ENCODE results near the gene HJURP.

HJURP gene

DNA sequence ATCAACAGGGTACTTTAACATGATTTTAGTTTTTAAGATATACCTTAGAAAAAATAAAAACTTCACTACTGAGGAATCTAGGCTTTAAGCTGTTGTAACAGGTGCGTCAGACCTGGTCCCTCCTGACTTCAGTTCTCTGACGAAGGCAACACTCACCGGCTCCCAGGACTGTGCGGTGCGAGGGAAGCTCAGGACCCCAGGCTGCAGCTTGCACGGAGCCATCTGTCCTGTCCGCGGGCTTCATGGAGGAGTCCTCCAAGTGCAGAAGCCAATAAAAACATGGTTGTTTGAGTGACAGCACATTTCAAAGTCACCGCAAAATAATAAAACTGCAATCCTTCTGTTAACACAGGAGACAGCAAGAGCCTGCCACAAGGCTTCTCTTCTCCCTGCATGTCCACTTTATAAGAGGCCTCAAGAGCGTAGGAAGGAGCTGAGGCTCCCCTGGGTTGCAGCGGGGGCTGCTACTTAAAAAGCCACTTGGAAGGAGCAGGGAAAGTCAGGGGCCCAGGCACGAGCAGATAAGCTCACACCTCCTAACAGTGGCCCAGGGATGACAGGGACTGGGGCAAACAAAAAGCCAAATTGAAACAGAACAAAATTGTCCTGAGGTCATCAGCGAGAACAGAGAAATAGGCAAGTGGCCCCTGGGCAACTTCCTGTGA lies 4.6 kb downstream of the HJURP start:
- WGBS, 2 experiments (ENCODE audit: insufficient coverage in 2 of 2): 98 to 99% methylated on average over 9 to 11 of the region's 13 CpGs
- no peak overlapping the region for H3K27ac ChIP-seq (ENCODE audit: low read depth, low read length, severe bottlenecking)
- H3K4me1 ChIP-seq (ENCODE audit: control insufficient read depth, insufficient read depth, low read length, poor library complexity, severe bottlenecking): peaks cover 14% of the 10 kb centered on the region
- no peak overlapping the region for H3K4me3 ChIP-seq (ENCODE audit: extremely low read depth, insufficient read depth, low read length, poor library complexity, severe bottlenecking)
- peaks cover 85% of the 10 kb centered on the region for H3K36me3 ChIP-seq (ENCODE audit: control insufficient read depth, insufficient read depth, low read length)
- no peaks in the 10 kb centered on the region for H3K9me3 ChIP-seq (ENCODE audit: control insufficient read depth, low read length)

DNA sequence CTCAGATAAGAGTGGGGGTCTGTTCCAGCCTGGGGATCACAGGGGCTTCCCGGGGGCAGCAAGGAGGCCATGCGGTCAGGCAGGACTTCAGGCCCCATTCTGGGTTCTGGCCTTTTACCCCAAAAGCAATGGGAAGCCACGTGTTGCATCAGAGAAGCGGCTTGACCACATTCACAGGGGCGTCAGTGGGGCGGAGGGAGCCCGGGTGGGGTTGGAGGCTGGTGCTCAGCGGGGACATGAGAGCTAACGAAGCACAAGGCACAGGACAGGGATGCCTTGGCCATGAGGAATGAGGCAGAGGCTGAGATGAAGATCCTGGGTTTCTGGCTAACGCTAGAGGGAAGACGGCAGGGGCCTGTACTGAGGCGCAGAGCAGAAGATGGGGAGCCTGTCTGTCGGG lies 6.1 kb downstream of the HJURP start:
- 97% methylated on average over 13 of the region's 13 CpGs for WGBS, 2 experiments (ENCODE audit: insufficient coverage in 2 of 2)
- H3K4me3 ChIP-seq (ENCODE audit: extremely low read depth, insufficient read depth, low read length, poor library complexity, severe bottlenecking): no peak overlapping the region
- H3K9me3 ChIP-seq (ENCODE audit: control insufficient read depth, low read length): no peaks in the 10 kb centered on the region
- peaks cover 14% of the 10 kb centered on the region for H3K4me1 ChIP-seq (ENCODE audit: control insufficient read depth, insufficient read depth, low read length, poor library complexity, severe bottlenecking)
- no peak overlapping the region for H3K27ac ChIP-seq (ENCODE audit: low read depth, low read length, severe bottlenecking)
- peaks cover 97% of the 10 kb centered on the region for H3K36me3 ChIP-seq (ENCODE audit: control insufficient read depth, insufficient read depth, low read length)

DNA sequence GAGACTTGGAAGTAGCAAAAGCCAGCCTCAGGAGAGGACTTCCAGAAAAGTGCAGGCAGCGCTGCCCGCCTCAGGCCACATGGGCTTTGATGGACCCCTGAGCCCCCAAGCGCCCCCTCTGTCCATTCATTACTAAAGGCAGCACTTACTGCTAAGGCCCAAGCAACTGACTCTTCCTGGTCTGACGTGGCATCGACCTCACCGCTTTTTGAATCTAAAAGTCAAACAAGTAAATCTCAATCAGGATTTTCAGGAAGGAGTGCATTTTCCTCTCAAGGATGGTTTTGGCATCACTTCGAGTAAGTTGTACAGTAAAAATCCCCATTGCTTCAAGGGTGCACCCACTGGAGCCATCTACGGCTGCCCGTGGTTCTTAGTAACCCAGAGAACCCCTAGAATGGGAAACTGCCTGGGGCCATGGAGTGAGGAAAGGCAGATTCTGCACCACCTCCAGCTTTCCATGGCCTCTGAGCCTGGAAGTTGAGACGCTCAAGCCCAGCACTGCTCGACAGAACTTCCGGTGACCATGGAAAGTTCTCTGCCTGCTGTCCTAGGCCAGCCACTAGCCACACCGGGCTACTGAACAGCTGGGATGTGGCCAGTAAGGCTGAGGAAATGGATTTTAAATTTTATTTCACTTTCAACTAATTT lies 7.0 kb downstream of the HJURP start:
- Histone ChIP-seq H3K4me3 (ENCODE audit: extremely low read depth, insufficient read depth, low read length, poor library complexity, severe bottlenecking) (no peak overlapping the region), H3K36me3 (ENCODE audit: control insufficient read depth, insufficient read depth, low read length) (peaks cover 98% of the 10 kb centered on the region), H3K27ac (ENCODE audit: low read depth, low read length, severe bottlenecking) (no peak overlapping the region), H3K4me1 (ENCODE audit: control insufficient read depth, insufficient read depth, low read length, poor library complexity, severe bottlenecking) (peaks cover 10% of the 10 kb centered on the region), H3K9me3 (ENCODE audit: control insufficient read depth, low read length) (no peaks in the 10 kb centered on the region)
- 94 to 97% methylated on average over 8 to 9 of the region's 13 CpGs for WGBS, 2 experiments (ENCODE audit: insufficient coverage in 2 of 2)

DNA sequence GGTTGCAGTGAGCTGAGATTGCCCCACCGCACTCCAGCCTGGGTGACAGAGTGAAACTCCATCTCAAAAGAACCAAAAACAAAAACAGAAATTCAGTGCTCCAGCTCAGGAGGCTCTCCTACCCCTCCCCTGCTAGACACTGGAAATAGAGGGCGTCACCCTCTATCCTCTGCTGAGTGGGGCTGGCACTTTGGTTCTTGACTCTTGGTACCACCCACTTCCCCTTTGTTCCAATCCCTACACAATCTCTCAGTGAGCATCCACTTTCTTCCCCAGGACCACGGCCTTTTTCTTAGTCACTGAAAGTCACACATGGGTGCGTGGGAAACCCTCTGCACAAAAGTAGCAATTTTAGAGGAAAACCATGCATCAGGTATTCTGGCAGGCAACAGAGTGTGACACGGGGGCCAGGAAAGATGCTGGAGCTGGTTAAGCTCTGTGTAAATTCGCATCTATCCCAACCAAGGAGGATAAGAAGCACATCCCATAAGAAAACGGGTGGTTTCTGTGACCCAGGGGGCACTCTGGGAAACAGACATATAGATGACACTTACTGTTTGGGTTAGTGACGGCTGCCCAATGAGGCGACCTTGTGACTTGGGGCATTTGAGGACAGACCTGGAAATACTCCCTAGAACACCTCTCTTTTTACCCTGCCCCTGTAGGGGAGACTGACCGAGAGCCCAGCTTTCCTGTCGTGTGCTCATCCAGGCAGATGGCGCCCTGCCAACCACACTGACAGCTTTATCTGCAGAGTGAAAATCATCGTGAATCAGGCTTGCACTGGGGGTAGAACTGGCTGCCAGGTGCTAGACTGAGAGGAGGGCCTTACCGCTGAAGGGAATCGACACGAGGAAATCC lies 7.7 kb downstream of the HJURP start:
- H3K4me1 ChIP-seq (ENCODE audit: control insufficient read depth, insufficient read depth, low read length, poor library complexity, severe bottlenecking): peaks cover 3% of the 10 kb centered on the region
- H3K9me3 ChIP-seq (ENCODE audit: control insufficient read depth, low read length): no peaks in the 10 kb centered on the region
- no peak overlapping the region for H3K27ac ChIP-seq (ENCODE audit: low read depth, low read length, severe bottlenecking)
- no peak overlapping the region for H3K4me3 ChIP-seq (ENCODE audit: extremely low read depth, insufficient read depth, low read length, poor library complexity, severe bottlenecking)
- 95 to 98% methylated on average over 12 to 14 of the region's 16 CpGs for WGBS, 2 experiments (ENCODE audit: insufficient coverage in 2 of 2)
- peaks cover 98% of the 10 kb centered on the region for H3K36me3 ChIP-seq (ENCODE audit: control insufficient read depth, insufficient read depth, low read length)

DNA sequence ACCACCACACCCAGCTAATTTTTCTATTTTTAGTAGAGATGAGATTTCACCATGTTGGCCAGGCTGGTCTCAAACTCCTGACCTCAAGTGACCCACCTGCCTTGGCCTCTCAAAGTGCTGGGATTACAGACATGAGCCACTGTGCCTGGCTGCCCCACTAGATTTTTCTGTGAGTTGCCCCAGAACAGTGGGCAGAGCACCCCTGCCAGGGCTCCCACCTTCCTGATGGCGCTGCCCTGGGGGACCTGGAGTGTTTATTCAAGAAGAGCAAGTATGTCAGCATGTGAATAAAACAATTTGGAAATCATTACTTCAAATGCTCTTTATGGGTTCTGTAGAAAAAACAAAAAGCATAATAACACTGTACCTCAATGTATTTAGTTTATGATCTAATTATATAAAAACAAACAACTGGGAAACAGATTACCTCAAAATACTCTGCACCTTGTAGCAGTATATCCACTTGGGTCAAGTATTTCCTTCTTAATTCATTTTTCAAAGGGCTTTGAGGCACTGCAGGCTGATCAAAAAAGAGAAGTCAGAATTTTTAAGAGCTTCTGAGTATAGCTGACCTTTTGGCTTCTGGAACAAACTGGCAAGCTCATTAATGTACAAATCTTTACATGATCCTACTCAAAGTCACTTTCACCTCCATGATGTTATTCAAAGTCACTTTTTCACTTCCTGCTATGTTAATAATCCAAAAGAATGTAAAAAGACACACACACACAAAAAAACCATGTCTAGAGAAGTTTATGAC lies 8.9 kb downstream of the HJURP start:
- no peaks in the 10 kb centered on the region for H3K4me1 ChIP-seq (ENCODE audit: control insufficient read depth, insufficient read depth, low read length, poor library complexity, severe bottlenecking)
- peaks cover 100% of the 10 kb centered on the region for H3K36me3 ChIP-seq (ENCODE audit: control insufficient read depth, insufficient read depth, low read length)
- WGBS, 2 experiments (ENCODE audit: insufficient coverage in 2 of 2): no CpG with 5 or more reads among the region's 1 CpG
- H3K4me3 ChIP-seq (ENCODE audit: extremely low read depth, insufficient read depth, low read length, poor library complexity, severe bottlenecking): no peak overlapping the region
- H3K9me3 ChIP-seq (ENCODE audit: control insufficient read depth, low read length): no peaks in the 10 kb centered on the region
- H3K27ac ChIP-seq (ENCODE audit: low read depth, low read length, severe bottlenecking): no peak overlapping the region

DNA sequence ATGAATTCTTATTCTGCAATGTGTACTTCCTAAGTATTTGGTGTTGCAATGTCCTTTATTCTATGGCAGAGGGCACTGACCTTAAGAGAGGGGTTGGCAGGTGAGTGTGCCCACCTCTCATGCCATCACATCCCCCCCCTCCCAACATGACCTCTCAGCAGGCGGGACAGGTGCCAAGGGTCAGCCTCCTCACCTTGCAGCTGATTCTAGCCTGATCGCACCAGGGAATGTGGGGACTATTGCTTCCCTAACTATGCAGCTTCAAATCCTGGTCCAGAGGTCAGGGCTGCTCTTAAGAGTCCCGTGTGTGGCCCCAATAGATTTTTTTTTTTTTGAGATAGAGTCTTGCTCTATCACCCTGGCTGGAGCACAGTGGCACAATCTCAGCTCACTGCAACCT lies 9.5 kb downstream of the HJURP start:
- Histone ChIP-seq H3K4me1 (ENCODE audit: control insufficient read depth, insufficient read depth, low read length, poor library complexity, severe bottlenecking) (no peaks in the 10 kb centered on the region), H3K9me3 (ENCODE audit: control insufficient read depth, low read length) (no peaks in the 10 kb centered on the region), H3K27ac (ENCODE audit: low read depth, low read length, severe bottlenecking) (no peak overlapping the region), H3K36me3 (ENCODE audit: control insufficient read depth, insufficient read depth, low read length) (peaks cover 100% of the 10 kb centered on the region), H3K4me3 (ENCODE audit: extremely low read depth, insufficient read depth, low read length, poor library complexity, severe bottlenecking) (no peak overlapping the region)
- WGBS, 2 experiments (ENCODE audit: insufficient coverage in 2 of 2): 93 to 94% methylated on average over 2 of the region's 3 CpGs

DNA sequence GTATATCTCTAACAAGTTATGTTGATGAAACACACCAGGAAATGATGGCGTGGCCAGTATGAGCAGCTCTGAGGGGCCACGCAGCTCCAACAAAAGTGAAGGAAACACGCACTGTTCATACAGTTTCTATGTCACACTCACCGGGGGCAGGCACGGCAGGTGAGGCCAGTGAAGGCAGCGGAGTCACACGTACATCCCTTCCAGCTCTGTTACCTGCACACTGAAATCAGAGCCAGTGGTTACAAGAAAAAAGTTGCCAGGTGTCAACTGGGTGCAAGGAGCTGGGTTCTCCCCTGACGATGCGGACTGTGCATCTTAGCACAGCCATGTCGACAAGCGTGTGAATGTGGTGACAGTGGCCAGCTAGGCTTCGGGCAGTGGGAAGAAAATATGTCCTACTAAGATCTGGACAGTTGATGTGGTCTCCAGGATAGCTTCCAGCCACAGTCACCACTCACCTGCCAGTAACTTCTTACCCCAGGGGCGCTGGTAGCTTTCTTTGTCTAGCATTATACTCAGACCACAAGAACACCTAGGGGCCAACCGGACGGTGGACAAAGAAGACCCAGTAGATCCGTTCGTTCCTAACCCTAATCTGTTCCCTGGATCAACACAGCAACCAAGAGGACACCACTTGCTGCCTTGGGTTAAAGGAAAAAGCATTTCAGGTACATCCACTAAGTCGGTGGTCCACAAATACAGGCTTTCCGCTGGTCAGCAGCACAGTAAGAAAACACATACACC lies 10.1 kb downstream of the HJURP start:
- 86 to 91% methylated on average over 12 to 19 of the region's 19 CpGs for WGBS, 2 experiments (ENCODE audit: insufficient coverage in 2 of 2)

DNA sequence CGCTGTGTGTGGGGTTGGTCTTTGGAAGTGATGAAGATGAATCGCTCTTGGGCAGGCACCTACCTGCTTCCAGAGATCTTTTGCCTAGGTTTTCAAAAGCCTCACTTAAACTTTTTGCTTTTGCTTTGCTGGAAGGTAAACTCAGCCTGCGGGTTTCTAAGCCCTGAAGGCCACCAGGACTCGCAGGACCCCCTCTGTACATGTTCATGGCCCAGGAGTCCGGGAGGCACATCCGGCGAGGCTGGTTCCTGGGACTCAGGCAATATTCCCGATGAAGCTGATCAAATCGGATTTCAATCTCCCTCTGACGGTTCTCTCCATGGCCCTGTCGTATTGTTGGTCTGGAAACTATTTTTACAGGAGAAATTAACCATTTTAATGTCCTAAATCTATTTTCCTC lies 13.2 kb downstream of the HJURP start:
- 88 to 92% methylated on average over 7 to 9 of the region's 11 CpGs for WGBS, 2 experiments (ENCODE audit: insufficient coverage in 2 of 2)
- no peaks in the 10 kb centered on the region for H3K9me3 ChIP-seq (ENCODE audit: control insufficient read depth, low read length)
- peaks cover 100% of the 10 kb centered on the region for H3K36me3 ChIP-seq (ENCODE audit: control insufficient read depth, insufficient read depth, low read length)
- no peak overlapping the region for H3K27ac ChIP-seq (ENCODE audit: low read depth, low read length, severe bottlenecking)
- H3K4me3 ChIP-seq (ENCODE audit: extremely low read depth, insufficient read depth, low read length, poor library complexity, severe bottlenecking): no peak overlapping the region
- H3K4me1 ChIP-seq (ENCODE audit: control insufficient read depth, insufficient read depth, low read length, poor library complexity, severe bottlenecking): peaks cover 3% of the 10 kb centered on the region

More for the DNA sequence above, 10.1 kb downstream of the HJURP start:
- H3K4me3 ChIP-seq (ENCODE audit: extremely low read depth, insufficient read depth, low read length, poor library complexity, severe bottlenecking): no peak overlapping the region
- peaks cover 3% of the 10 kb centered on the region for H3K4me1 ChIP-seq (ENCODE audit: control insufficient read depth, insufficient read depth, low read length, poor library complexity, severe bottlenecking)
- no peaks in the 10 kb centered on the region for H3K9me3 ChIP-seq (ENCODE audit: control insufficient read depth, low read length)
- H3K27ac ChIP-seq (ENCODE audit: low read depth, low read length, severe bottlenecking): no peak overlapping the region
- H3K36me3 ChIP-seq (ENCODE audit: control insufficient read depth, insufficient read depth, low read length): peaks cover 100% of the 10 kb centered on the region

DNA sequence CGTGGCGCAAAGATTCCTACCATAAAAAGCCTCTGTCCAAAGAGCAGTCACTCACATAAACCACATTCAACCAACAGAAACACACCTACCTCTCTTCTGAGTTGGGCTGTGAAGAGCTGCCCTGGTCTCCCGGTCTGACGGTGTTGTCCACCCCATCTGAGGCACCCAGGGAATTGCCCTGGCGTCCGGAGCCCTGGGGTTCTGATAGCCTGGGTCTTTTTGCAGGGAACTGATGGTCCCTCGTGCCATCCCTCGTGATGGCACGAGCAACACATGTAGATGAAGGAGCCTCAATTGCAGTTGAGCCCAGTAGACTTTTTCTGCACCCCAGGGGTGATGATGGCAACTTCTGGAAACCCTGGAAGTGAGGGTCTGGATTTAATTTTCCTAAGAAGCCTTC lies 13.8 kb downstream of the HJURP start:
- 89 to 96% methylated on average over 9 of the region's 9 CpGs for WGBS, 2 experiments (ENCODE audit: insufficient coverage in 2 of 2)
- Histone ChIP-seq H3K9me3 (ENCODE audit: control insufficient read depth, low read length) (no peaks in the 10 kb centered on the region), H3K27ac (ENCODE audit: low read depth, low read length, severe bottlenecking) (no peak overlapping the region), H3K4me1 (ENCODE audit: control insufficient read depth, insufficient read depth, low read length, poor library complexity, severe bottlenecking) (peaks cover 3% of the 10 kb centered on the region), H3K36me3 (ENCODE audit: control insufficient read depth, insufficient read depth, low read length) (peaks cover 100% of the 10 kb centered on the region), H3K4me3 (ENCODE audit: extremely low read depth, insufficient read depth, low read length, poor library complexity, severe bottlenecking) (no peak overlapping the region)

DNA sequence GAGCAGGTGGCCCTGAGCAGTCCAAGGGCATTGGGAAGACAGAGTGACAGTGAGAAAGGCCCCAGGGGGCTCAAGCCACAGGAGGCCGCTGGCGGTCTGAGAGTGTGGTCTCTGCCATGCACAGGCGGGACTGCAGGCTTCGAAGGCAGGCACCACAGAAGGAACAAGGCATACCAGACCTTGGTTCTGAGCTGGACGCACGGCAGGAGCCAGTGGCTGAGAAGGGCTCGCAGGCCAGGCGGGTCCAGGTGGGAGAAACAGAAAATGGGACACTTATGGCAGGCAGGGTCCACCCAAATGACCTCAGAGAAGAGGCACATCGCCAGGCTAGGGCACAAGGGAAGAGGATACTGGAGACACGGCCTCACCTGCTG lies 14.9 kb downstream of the HJURP start:
- H3K4me3 ChIP-seq (ENCODE audit: extremely low read depth, insufficient read depth, low read length, poor library complexity, severe bottlenecking): no peak overlapping the region
- 93 to 96% methylated on average over 8 to 9 of the region's 10 CpGs for WGBS, 2 experiments (ENCODE audit: insufficient coverage in 2 of 2)
- H3K9me3 ChIP-seq (ENCODE audit: control insufficient read depth, low read length): no peaks in the 10 kb centered on the region
- H3K27ac ChIP-seq (ENCODE audit: low read depth, low read length, severe bottlenecking): no peak overlapping the region
- peaks cover 3% of the 10 kb centered on the region for H3K4me1 ChIP-seq (ENCODE audit: control insufficient read depth, insufficient read depth, low read length, poor library complexity, severe bottlenecking)
- peaks cover 100% of the 10 kb centered on the region for H3K36me3 ChIP-seq (ENCODE audit: control insufficient read depth, insufficient read depth, low read length)

All from mesodermal cell (in vitro differentiated cells).